Endodermal cell (in vitro differentiated cells): ENCODE data around the gene LIMK2. TPM values are rescaled to one million over a fixed set of nuclear protein-coding genes. Genes with fewer than 3 reads are reported as not detected.

ENCODE experiments used
- DNase-seq: peaks from one replicate; pipeline ENCODE4 v3.0.0-alpha.2; 2017
- H3K27ac ChIP-seq: 2 replicates; pipeline ENCODE4 v1.5.1; 2013; ENCODE audit warnings: mild to moderate bottlenecking, low read depth, low read length, moderate library complexity
- H3K27me3 ChIP-seq: 2 replicates; pipeline ENCODE4 v1.6.1; 2013; ENCODE audit warnings: mild to moderate bottlenecking, low read length, moderate library complexity; ENCODE audit not compliant: insufficient read depth, control insufficient read depth, poor library complexity, severe bottlenecking
- H3K36me3 ChIP-seq: 2 replicates; pipeline ENCODE4 v1.7.0; 2013; ENCODE audit warnings: mild to moderate bottlenecking, low read length, moderate library complexity; ENCODE audit not compliant: control insufficient read depth, insufficient read depth
- H3K4me1 ChIP-seq: one replicate; pipeline ENCODE4 v1.7.0; 2013; ENCODE audit warnings: low read length; ENCODE audit not compliant: control insufficient read depth, insufficient read depth
- H3K4me3 ChIP-seq: 2 replicates; pipeline ENCODE4 v1.5.1; 2013; ENCODE audit warnings: mild to moderate bottlenecking, low read length, moderate library complexity
- H3K9ac ChIP-seq: 2 replicates; pipeline ENCODE4 v1.6.1; 2013; ENCODE audit warnings: mild to moderate bottlenecking, low read length, moderate library complexity; ENCODE audit not compliant: poor library complexity, severe bottlenecking; ENCODE audit errors: extremely low read depth
- H3K9me3 ChIP-seq: 2 replicates; pipeline ENCODE4 v1.6.1; 2013; ENCODE audit warnings: mild to moderate bottlenecking, low read length, moderate library complexity; ENCODE audit not compliant: control insufficient read depth
- H3K27ac Mint-ChIP-seq: 2 replicates; pipeline ENCODE4 v1.8.0; 2020; ENCODE audit warnings: mixed read lengths
- H3K27me3 Mint-ChIP-seq: 2 replicates; pipeline ENCODE4 v1.8.0; 2021; ENCODE audit warnings: mild to moderate bottlenecking, mixed read lengths; ENCODE audit not compliant: insufficient read depth
- H3K36me3 Mint-ChIP-seq: 2 replicates; pipeline ENCODE4 v1.8.0; 2020; ENCODE audit warnings: low read depth, mixed read lengths
- H3K4me1 Mint-ChIP-seq: 2 replicates; pipeline ENCODE4 v1.8.0; 2020; ENCODE audit warnings: mixed read lengths
- H3K4me3 Mint-ChIP-seq: 2 replicates; pipeline ENCODE4 v1.8.0; 2020; ENCODE audit warnings: mild to moderate bottlenecking, moderate library complexity, mixed read lengths
- H3K9me3 Mint-ChIP-seq: 2 replicates; pipeline ENCODE4 v1.8.0; 2020; ENCODE audit warnings: mild to moderate bottlenecking, mixed read lengths
- CTCF ChIP-seq: fragments of 200-600 bp; sonication (generic); conservative IDR thresholded peaks from 2 replicates; pipeline ENCODE4 v1.5.0; 2021; ENCODE audit warnings: antibody characterized with exemption, mild to moderate bottlenecking
- WGBS, 2 experiments: methylation state at CpG; one replicate each; pipeline versions ENCODE4 v1.1.5 to v1.1.7; 2013; ENCODE audit warnings: missing lambda C conversion rate in 2 of 2, mixed read lengths in 1 of 2; ENCODE audit not compliant: insufficient coverage in 1 of 2, insufficient read length in 1 of 2; 5-methylcytosine and 5-hydroxymethylcytosine counted together
- total RNA-seq, 2 donors: library from RNA; stranded (reverse); fragmentation: NEBNext Ultra II Directional in 1 of 2; extraction: Animal tissue kit (Norgen Biotek cat#: 25700) in 1 of 2; gene quantifications; 2 replicates in 1 of 2; 3 replicates in 1 of 2; pipeline ENCODE4 v1.2.1, GENCODE V29; 2021

The LIMK2 gene
- total RNA-seq, 2 donors from 2014 or later, result 41.4 to 42.2 TPM

GRCh38 chr22:31247726-31248125 lies 35.6 kb downstream of the LIMK2 start:
- no peak for DNase-seq
- no peaks in the 10 kb centered on the region for H3K27me3 ChIP-seq
- peaks cover 22% of the 10 kb centered on the region for H3K4me1 ChIP-seq
- H3K36me3 Mint-ChIP-seq, result peaks cover 5% of the 10 kb centered on the region
- whole genome bisulfite sequencing, 2 experiments, result 92% methylated on average over 1 of the region's 1 CpG; no CpG with 5 or more reads in 1 of the 2 experiments
- H3K27ac ChIP-seq, result peak overlapping the region; percentile 82
- H3K4me3 ChIP-seq, result peak overlapping the region; percentile 72
- H3K27ac Mint-ChIP-seq, result peak overlapping the region; percentile 85
- H3K9me3 ChIP-seq, result no peaks in the 10 kb centered on the region
- H3K9me3 Mint-ChIP-seq, result no peaks in the 10 kb centered on the region
- no peaks in the 10 kb centered on the region for H3K36me3 ChIP-seq
- TF ChIP-seq CTCF, result no peak
- peak overlapping the region; percentile 39 for H3K4me3 Mint-ChIP-seq
- H3K4me1 Mint-ChIP-seq, result peaks cover 43% of the 10 kb centered on the region
- H3K27me3 Mint-ChIP-seq, result no peaks in the 10 kb centered on the region
- H3K9ac ChIP-seq, result no peak overlapping the region

GRCh38 chr22:31248138-31248745 lies 36.1 kb downstream of the LIMK2 start:
- WGBS, 2 experiments, result 16 to 45% methylated on average over 5 to 17 of the region's 17 CpGs

More at GRCh38 chr22:31248138-31248745, 36.1 kb downstream of the LIMK2 start:
- Histone ChIP-seq H3K27ac (peak overlapping the region; percentile 82), H3K36me3 (no peaks in the 10 kb centered on the region), H3K9ac (peak overlapping the region; percentile 31), H3K4me1 (peaks cover 22% of the 10 kb centered on the region), H3K27me3 (no peaks in the 10 kb centered on the region), H3K9me3 (no peaks in the 10 kb centered on the region), H3K4me3 (peak overlapping the region; percentile 72)
- H3K4me1 Mint-ChIP-seq, result peaks cover 40% of the 10 kb centered on the region
- peak; percentile 95 for DNase-seq
- H3K36me3 Mint-ChIP-seq, result peaks cover 2% of the 10 kb centered on the region
- peak overlapping the region; percentile 85 for H3K27ac Mint-ChIP-seq
- no peak for TF ChIP-seq CTCF
- no peaks in the 10 kb centered on the region for H3K9me3 Mint-ChIP-seq
- H3K4me3 Mint-ChIP-seq, result peak overlapping the region; percentile 39
- no peaks in the 10 kb centered on the region for H3K27me3 Mint-ChIP-seq
